Mesenchymal stem cell (in vitro differentiated cells and primary cell): Measurements from ENCODE around the gene THOC7.

ENCODE experiments used
- DNase-seq: peaks from one replicate; pipeline ENCODE4 v3.0.0-alpha.2; 2013
- H2AFZ ChIP-seq: one replicate; pipeline ENCODE4 v1.6.1; 2013; ENCODE audit warnings: low read depth, mild to moderate bottlenecking, control low read depth, inconsistent platforms, low read length, moderate library complexity
- H2AK5ac ChIP-seq: 2 replicates; pipeline ENCODE4 v1.6.1; 2013; ENCODE audit warnings: low read length, moderate library complexity, mild to moderate bottlenecking, inconsistent platforms; ENCODE audit not compliant: severe bottlenecking
- H2BK120ac ChIP-seq: one replicate; pipeline ENCODE4 v1.6.1; 2013; ENCODE audit warnings: low read depth, mild to moderate bottlenecking, inconsistent platforms, low read length, moderate library complexity
- H2BK12ac ChIP-seq, 2 experiments: one replicate each; pipeline ENCODE4 v1.6.1; 2013; ENCODE audit warnings: inconsistent platforms in 2 of 2, low read length in 2 of 2, mild to moderate bottlenecking in 2 of 2, moderate library complexity in 2 of 2, control low read depth in 1 of 2
- H2BK15ac ChIP-seq: one replicate; pipeline ENCODE4 v1.6.1; 2013; ENCODE audit warnings: mild to moderate bottlenecking, low read depth, inconsistent platforms; ENCODE audit not compliant: poor library complexity, severe bottlenecking
- H2BK5ac ChIP-seq: 2 replicates; pipeline ENCODE4 v1.6.1; 2013; ENCODE audit warnings: low read depth, mild to moderate bottlenecking, low read length, control low read depth, inconsistent platforms; ENCODE audit not compliant: poor library complexity, severe bottlenecking
- H3K14ac ChIP-seq, 2 experiments: one replicate each; pipeline ENCODE4 v1.6.1; 2013; ENCODE audit warnings: inconsistent platforms in 2 of 2, low read length in 2 of 2, control low read depth in 1 of 2, mild to moderate bottlenecking in 1 of 2, moderate library complexity in 1 of 2
- H3K18ac ChIP-seq, 2 experiments: one replicate each; pipeline ENCODE4 v1.6.1; 2013; ENCODE audit warnings: inconsistent platforms in 2 of 2, low read length in 2 of 2, control low read depth in 1 of 2, low read depth in 1 of 2, mild to moderate bottlenecking in 1 of 2
- H3K23ac ChIP-seq, 2 experiments: one replicate each; pipeline ENCODE4 v1.6.1; 2013; ENCODE audit warnings: inconsistent platforms in 2 of 2, low read length in 2 of 2, mild to moderate bottlenecking in 2 of 2, moderate library complexity in 2 of 2, control low read depth in 1 of 2
- H3K27ac ChIP-seq: 2 replicates; pipeline ENCODE4 v1.5.1; 2013; ENCODE audit warnings: mild to moderate bottlenecking, moderate library complexity, low read length, control low read depth, inconsistent platforms; ENCODE audit not compliant: poor library complexity, severe bottlenecking
- H3K27me3 ChIP-seq, 2 experiments: 2 replicates each; pipeline versions ENCODE4 v1.6.1 to v1.7.0; 2013; ENCODE audit warnings: low read length in 2 of 2, mild to moderate bottlenecking in 2 of 2, moderate library complexity in 2 of 2, control low read depth in 1 of 2, inconsistent platforms in 1 of 2; ENCODE audit not compliant: control insufficient read depth in 1 of 2, insufficient read depth in 1 of 2
- H3K36me3 ChIP-seq, 2 experiments: 2 replicates each; pipeline versions ENCODE4 v1.6.1 to v1.7.0; 2013; ENCODE audit warnings: low read length in 2 of 2, control low read depth in 1 of 2, inconsistent platforms in 1 of 2, low read depth in 1 of 2, mild to moderate bottlenecking in 1 of 2; ENCODE audit not compliant: insufficient read depth in 2 of 2, control insufficient read depth in 1 of 2
- H3K4ac ChIP-seq, 2 experiments: one replicate each; pipeline ENCODE4 v1.6.1; 2013; ENCODE audit warnings: inconsistent platforms in 2 of 2, low read length in 2 of 2, mild to moderate bottlenecking in 2 of 2, moderate library complexity in 2 of 2, control low read depth in 1 of 2, low read depth in 1 of 2
- H3K4me1 ChIP-seq: 2 replicates; pipeline ENCODE4 v1.6.1; 2013; ENCODE audit warnings: low read depth, low read length, control low read depth; ENCODE audit not compliant: control insufficient read depth, insufficient read depth
- H3K4me2 ChIP-seq: 2 replicates; pipeline ENCODE4 v1.6.1; 2013; ENCODE audit warnings: low read length, mild to moderate bottlenecking, inconsistent platforms; ENCODE audit not compliant: poor library complexity, severe bottlenecking
- H3K4me3 ChIP-seq, 2 experiments: 2 replicates each; pipeline versions ENCODE4 v1.5.1 to v1.7.0; 2013; ENCODE audit warnings: low read length in 2 of 2, mild to moderate bottlenecking in 2 of 2, control low read depth in 1 of 2, low read depth in 1 of 2; ENCODE audit not compliant: insufficient read depth in 1 of 2
- H3K79me1 ChIP-seq: replicated peaks from 2 replicates; pipeline ENCODE4 v1.6.1; 2013; ENCODE audit warnings: mild to moderate bottlenecking, control low read depth, low read length, inconsistent platforms; ENCODE audit not compliant: poor library complexity, severe bottlenecking
- H3K9ac ChIP-seq: 2 replicates; pipeline ENCODE4 v1.7.0; 2013; ENCODE audit warnings: mild to moderate bottlenecking, low read length, moderate library complexity
- H3K9me3 ChIP-seq: 2 replicates; pipeline ENCODE4 v1.7.0; 2013; ENCODE audit warnings: mild to moderate bottlenecking, low read length; ENCODE audit not compliant: control insufficient read depth
- H4K8ac ChIP-seq: one replicate; pipeline ENCODE4 v1.6.1; 2013; ENCODE audit warnings: inconsistent platforms, mild to moderate bottlenecking, low read length, moderate library complexity
- H4K91ac ChIP-seq: one replicate; pipeline ENCODE4 v1.6.1; 2013; ENCODE audit warnings: mild to moderate bottlenecking, low read length, inconsistent platforms
- WGBS: methylation state at CpG from one replicate; pipeline ENCODE4 v1.1.7; 2013; ENCODE audit warnings: mixed read lengths; 5-methylcytosine and 5-hydroxymethylcytosine counted together

THOC7 gene

GRCh38 chr3:63803911-63804310 is 59.7 kb downstream of the THOC7 start:
- H2BK12ac ChIP-seq: no peak overlapping the region
- H2BK120ac ChIP-seq: no peak overlapping the region
- no peak overlapping the region for H2AK5ac ChIP-seq
- no peak overlapping the region for H3K27ac ChIP-seq
- H2BK15ac ChIP-seq: no peak overlapping the region
- 86% methylated on average over 5 of the region's 5 CpGs for WGBS
- no peak overlapping the region for H3K23ac ChIP-seq
- H3K18ac ChIP-seq: no peak overlapping the region
- H3K36me3 ChIP-seq: no peaks in the 10 kb centered on the region
- no peak overlapping the region for H3K4ac ChIP-seq
- H2BK5ac ChIP-seq: no peak overlapping the region
- no peak overlapping the region for H3K4me2 ChIP-seq
- no peak overlapping the region for H4K8ac ChIP-seq
- H4K91ac ChIP-seq: no peak overlapping the region
- H3K4me3 ChIP-seq: no peak overlapping the region
- no peak for DNase-seq
- H3K4me1 ChIP-seq: no peaks in the 10 kb centered on the region
- no peaks in the 10 kb centered on the region for H3K9me3 ChIP-seq
- no peak overlapping the region for H3K9ac ChIP-seq
- H2AFZ ChIP-seq: no peak overlapping the region
- H3K14ac ChIP-seq: no peak overlapping the region
- H3K27me3 ChIP-seq: peaks cover 0 to 8% of the 10 kb centered on the region in 2 experiments
- H3K79me1 ChIP-seq: no peaks in the 10 kb centered on the region

GRCh38 chr3:63800097-63800496 is 63.5 kb downstream of the THOC7 start:
- Histone ChIP-seq H4K91ac (no peak overlapping the region), H3K79me1 (no peaks in the 10 kb centered on the region), H2BK12ac (no peak overlapping the region), H3K9me3 (no peaks in the 10 kb centered on the region), H2AK5ac (no peak overlapping the region), H2AFZ (no peak overlapping the region), H3K36me3 (no peaks in the 10 kb centered on the region), H3K4me3 (no peak overlapping the region), H3K18ac (no peak overlapping the region), H3K4ac (no peak overlapping the region), H3K4me2 (no peak overlapping the region), H3K4me1 (no peaks in the 10 kb centered on the region), H3K23ac (no peak overlapping the region), H3K27ac (no peak overlapping the region), H3K27me3 (peaks cover 0 to 12% of the 10 kb centered on the region in 2 experiments), H2BK5ac (no peak overlapping the region), H3K9ac (no peak overlapping the region), H2BK120ac (no peak overlapping the region), H4K8ac (no peak overlapping the region), H3K14ac (no peak overlapping the region), H2BK15ac (no peak overlapping the region)
- 78% methylated on average over 3 of the region's 5 CpGs for WGBS
- no peak for DNase-seq

GRCh38 chr3:63798949-63799348 is 64.7 kb downstream of the THOC7 start:
- Histone ChIP-seq H3K4me3 (no peak overlapping the region), H3K4ac (no peak overlapping the region), H2BK12ac (no peak overlapping the region), H4K91ac (no peak overlapping the region), H3K18ac (no peak overlapping the region), H3K9ac (no peak overlapping the region), H3K4me1 (no peaks in the 10 kb centered on the region), H3K23ac (no peak overlapping the region), H4K8ac (no peak overlapping the region), H2AK5ac (no peak overlapping the region), H2BK120ac (no peak overlapping the region), H3K14ac (no peak overlapping the region), H3K27me3 (peaks cover 0 to 16% of the 10 kb centered on the region in 2 experiments), H3K4me2 (no peak overlapping the region), H3K36me3 (no peaks in the 10 kb centered on the region), H3K27ac (no peak overlapping the region), H3K9me3 (no peaks in the 10 kb centered on the region), H2BK15ac (no peak overlapping the region), H2AFZ (no peak overlapping the region), H2BK5ac (no peak overlapping the region), H3K79me1 (no peaks in the 10 kb centered on the region)
- 88% methylated on average over 2 of the region's 2 CpGs for WGBS
- no peak for DNase-seq

GRCh38 chr3:63798544-63798943 is 65.1 kb downstream of the THOC7 start:
- Histone ChIP-seq H3K79me1 (no peaks in the 10 kb centered on the region), H3K18ac (no peak overlapping the region), H3K4me2 (no peak overlapping the region), H2BK12ac (no peak overlapping the region), H2AFZ (no peak overlapping the region), H2BK5ac (no peak overlapping the region), H3K14ac (no peak overlapping the region), H3K4me3 (no peak overlapping the region), H2BK15ac (no peak overlapping the region), H2BK120ac (no peak overlapping the region), H3K4ac (no peak overlapping the region), H3K27me3 (peaks cover 0 to 16% of the 10 kb centered on the region in 2 experiments), H3K4me1 (no peaks in the 10 kb centered on the region), H4K8ac (no peak overlapping the region), H3K27ac (no peak overlapping the region), H3K36me3 (no peaks in the 10 kb centered on the region), H3K9me3 (no peaks in the 10 kb centered on the region), H2AK5ac (no peak overlapping the region), H4K91ac (no peak overlapping the region), H3K9ac (no peak overlapping the region), H3K23ac (no peak overlapping the region)
- 89% methylated on average over 1 of the region's 2 CpGs for WGBS
- DNase-seq: no peak
